ENCODE measurements around the gene PFN3.

DNA sequence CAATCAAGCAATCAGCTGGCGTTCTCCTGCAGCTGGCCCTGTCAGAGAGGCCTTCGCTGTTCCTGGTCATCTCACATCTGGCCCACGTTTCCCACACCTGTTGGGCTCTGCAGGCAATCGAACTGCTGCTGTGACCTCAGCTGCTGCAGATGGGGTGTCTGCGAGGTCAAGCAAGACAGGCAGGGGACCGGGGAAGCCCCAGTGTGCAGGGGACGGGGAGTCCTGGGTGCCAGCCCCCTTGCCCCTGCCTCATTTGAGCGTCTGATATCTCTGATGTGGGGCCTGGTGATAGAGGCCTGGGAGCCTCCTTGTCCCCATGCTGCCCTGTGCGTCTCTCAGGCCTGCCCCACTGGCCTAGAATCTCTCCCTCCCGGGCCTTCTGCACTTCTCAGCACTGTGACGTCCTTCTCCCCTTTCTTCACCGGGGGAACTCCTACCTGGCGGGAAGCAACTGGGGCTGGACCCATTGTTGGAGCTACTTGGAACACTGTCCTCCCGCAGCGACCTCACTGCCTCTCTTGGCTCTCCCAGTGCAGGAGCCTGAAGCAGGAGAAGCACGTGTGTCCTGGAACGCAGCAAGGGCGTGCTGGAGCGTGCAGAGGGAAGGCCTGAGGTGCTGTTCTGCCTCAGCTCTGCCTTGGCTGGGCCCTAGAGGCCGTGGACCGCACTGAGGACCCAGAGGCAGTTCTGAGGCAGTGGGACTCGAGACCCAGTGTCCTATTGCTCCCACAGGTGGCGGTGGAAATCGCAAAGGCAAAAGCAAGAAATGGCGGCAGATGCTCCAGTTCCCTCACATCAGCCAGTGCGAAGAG is 29.9 kb upstream of the PFN3 start:
- TF ChIP-seq, protein P1, sequence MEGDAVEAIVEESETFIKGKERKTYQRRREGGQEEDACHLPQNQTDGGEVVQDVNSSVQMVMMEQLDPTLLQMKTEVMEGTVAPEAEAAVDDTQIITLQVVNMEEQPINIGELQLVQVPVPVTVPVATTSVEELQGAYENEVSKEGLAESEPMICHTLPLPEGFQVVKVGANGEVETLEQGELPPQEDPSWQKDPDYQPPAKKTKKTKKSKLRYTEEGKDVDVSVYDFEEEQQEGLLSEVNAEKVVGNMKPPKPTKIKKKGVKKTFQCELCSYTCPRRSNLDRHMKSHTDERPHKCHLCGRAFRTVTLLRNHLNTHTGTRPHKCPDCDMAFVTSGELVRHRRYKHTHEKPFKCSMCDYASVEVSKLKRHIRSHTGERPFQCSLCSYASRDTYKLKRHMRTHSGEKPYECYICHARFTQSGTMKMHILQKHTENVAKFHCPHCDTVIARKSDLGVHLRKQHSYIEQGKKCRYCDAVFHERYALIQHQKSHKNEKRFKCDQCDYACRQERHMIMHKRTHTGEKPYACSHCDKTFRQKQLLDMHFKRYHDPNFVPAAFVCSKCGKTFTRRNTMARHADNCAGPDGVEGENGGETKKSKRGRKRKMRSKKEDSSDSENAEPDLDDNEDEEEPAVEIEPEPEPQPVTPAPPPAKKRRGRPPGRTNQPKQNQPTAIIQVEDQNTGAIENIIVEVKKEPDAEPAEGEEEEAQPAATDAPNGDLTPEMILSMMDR (IDR thresholded peaks at IDR 0.05) = no peak
- TF ChIP-seq EZH2 (IDR thresholded peaks at IDR 0.05) = no peak
